NCI-H1436 (cell line): Measurements from ENCODE around the gene MBD2.

Experiments
- DNase-seq: peaks from one replicate; lab custom pipeline; 2025; lab: John Stamatoyannopoulos, UW

The MBD2 gene

DNA sequence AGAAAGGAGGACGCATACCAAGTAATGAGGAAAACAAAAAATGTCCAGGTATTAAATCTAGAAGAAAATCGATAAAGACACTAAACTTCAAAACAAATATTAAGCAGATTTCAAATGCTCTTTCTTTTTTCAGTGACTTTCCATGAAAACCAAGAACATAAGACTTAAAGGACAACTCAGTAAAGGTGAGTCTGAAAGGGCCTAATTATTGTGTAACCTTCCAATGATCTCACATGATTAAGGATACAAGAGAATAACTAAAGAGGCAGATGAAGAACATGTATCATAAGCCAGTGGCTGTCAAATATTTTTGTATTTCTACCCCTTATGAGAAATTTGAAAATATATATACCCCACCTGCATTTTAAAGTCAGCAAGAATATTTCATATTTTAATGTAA lies 30.7 kb downstream of the MBD2 start:
- no peak for DNase-seq

DNA sequence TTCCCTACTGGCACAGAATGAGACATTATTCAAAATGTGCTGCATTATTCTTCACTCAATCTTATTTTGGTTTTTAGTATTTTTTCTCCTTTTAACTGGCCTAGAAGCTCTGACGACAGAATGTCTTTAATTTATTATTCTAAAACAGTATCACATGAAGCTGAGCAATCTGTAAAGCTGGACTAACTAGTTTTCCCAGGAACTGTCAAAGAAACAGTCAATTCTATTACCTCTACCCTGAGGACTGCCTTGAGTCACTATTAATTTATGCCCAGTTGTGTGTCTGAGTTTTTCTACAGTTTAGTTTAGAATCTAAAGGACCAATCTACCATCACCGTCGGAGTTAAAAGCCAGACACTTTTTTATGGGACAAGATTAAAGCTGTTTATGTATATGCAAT lies 31.6 kb downstream of the MBD2 start:
- no peak for DNase-seq

DNA sequence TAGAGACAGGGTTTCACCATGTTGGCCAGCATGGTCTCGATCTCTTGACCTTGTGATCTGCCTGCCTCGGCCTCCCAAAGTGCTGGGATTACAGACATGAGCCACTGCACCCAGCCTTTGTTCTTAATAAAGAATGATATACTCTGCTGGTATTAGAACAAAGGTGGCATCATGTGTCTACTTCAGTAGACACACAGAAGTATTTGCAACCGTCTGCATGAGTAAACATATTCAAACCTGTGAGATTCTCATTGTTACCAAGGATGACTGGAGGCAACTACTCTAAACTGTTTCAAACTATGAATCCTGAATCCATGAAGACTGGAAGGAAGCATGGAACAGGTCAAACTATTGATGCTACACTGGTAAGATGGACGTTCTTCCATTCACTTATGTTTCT lies 32.1 kb downstream of the MBD2 start:
- DNase-seq: no peak

DNA sequence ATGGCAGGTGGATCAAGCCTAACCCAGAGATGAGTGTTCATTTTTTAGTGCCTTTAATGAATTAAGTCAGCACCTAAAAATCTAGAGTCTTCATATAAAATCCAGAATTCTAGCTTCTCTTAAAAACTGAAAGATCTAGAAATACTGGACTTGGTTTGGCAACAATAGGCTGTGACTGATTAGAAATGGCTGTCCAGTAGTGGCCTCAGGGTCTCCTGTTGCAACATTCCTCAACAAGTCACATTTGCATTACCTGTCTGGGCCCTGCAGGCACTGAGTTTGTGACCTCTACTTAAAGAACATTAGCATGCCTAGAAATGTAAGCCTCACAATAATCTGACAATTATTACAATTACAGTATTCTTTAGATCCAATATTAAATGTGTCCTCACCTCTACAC lies 33.1 kb downstream of the MBD2 start:
- no peak for DNase-seq

DNA sequence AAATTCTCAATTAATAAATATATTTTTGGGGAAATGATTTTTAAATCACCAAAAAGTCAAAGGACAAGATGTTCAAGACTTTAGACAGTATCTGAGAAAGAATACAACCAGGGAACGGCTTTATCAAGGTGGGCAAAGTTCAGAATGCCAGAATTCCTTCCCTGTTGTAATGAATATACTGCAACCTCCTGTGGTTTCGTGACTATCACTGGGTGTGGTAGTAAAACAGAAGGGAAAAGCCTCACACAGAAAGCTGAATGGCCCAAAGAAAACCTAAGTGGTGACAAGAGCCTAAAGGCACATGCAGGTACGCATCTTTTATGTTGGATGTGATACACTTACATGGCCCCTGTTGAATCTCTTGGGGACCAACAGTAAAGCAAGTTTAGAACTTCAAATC lies 37.1 kb downstream of the MBD2 start:
- DNase-seq: no peak

DNA sequence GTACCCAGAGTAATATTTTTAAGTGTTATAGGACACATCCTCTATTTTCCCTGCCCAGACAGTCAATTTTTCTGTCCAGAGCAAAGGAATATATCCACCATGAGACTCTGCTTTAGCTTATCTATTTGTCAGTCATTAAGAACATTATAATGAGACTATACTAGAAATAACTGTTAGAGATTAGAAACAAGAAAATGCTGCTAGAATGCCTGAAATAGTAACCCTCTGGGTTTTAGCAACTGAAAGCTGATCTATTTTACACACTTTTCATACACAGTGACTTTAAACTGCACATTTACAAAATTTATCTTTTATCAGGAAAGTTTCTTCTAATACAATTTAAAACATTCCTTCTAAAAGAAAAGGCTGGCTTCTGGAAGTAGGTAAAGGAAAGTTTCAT lies 39.6 kb downstream of the MBD2 start:
- DNase-seq: no peak

DNA sequence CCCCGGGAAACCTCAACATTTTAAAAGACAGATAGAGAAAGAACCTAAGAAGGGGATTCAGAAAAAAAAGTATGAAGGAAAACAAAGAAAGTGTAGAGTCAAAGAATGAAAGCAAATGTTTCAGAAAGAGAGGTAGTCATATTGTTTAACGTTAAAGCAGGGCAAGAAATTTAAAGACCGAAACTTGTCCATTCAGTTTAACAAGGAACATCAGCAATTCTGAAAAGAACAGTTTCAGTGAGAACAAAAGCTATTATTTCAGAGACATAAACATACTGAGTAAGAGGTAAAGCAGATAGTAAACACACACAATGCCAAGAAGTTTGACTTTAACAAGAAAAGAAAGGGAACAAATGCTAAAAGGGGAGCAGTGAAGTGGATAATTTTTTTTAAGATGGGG lies 41.1 kb downstream of the MBD2 start:
- no peak for DNase-seq

DNA sequence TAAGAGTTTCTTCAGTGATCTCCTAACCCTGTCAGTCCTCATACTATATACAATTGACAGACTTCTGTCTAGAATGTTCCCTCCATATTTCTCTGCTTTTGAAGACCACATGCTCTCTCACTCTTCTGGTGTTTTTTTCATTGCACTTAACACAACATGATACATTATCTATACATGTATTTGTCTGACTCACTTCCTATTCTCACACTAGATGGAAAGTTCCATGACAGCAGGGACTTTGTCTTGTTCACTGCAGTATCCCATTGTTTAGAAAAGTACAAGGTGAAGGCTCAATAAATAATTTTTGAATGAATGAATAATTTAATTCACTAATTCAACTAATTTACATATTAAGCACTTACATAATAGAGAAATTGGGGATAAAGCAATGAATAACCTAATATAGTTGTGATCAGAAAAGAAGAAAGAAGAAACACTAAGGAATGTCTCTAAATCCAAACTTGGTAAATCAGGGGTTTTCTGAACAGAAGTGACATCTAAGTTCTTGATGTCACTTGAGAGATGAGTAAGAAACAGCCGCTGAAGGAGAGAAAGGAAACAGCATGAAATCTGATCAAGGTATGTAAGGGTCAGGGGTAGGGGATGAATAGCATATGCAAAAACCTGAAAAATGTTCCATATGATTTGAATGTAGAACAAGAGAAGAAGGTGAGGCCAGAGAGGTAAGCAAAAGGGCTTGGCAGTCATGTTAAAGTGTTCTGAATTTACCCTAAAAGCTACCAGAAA lies 42.4 kb downstream of the MBD2 start:
- DNase-seq: no peak

DNA sequence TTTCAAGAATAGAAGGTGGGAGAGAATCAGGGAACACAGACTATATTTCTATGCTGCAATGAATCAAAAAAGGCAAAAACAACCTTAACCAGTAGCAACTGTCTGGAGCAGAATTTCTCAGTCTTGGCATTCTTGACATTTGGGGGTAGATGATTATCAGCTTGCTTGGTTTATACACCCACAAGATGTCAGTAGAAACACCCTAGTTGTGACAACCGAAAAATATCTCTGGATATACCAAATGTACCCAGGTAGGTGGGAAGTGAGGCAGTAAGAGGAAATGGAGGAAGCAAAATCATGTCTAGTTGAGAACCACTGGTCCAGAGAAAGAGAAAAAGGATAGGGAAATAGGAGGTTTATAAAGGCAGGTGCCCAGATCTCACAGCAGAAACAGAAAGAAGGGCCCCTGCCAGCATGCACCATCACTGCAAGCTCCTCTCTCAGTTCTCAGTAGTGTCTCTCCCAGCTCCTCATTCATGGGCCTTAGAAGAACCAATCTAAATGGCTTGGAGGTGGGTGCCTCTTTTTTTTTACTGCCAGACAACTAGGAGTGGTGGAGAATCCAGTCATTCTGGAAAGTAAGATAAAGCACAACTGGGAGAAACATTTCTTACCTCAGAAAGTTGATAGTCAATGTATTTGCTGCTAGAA lies 50.4 kb downstream of the MBD2 start:
- DNase-seq: no peak

DNA sequence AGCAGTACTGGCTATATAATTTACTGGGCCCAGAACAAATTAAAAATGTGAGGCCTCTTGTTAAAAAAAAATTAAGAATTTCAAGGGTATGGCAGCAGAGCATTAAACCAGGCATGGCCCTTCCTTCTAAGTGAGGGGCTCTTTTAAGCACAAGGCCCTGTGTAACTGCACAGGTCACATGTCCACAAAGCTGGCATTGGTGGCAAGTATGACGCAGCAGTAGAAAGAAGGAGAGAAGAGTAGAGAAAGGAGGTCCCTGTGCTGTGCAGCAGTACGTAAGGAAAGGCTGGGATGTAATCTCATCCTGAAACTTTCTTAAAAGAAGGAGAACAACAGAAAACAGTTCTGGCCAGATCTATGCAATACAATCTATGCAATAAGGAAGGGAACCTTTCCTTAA lies 51.2 kb downstream of the MBD2 start:
- DNase-seq: no peak

DNA sequence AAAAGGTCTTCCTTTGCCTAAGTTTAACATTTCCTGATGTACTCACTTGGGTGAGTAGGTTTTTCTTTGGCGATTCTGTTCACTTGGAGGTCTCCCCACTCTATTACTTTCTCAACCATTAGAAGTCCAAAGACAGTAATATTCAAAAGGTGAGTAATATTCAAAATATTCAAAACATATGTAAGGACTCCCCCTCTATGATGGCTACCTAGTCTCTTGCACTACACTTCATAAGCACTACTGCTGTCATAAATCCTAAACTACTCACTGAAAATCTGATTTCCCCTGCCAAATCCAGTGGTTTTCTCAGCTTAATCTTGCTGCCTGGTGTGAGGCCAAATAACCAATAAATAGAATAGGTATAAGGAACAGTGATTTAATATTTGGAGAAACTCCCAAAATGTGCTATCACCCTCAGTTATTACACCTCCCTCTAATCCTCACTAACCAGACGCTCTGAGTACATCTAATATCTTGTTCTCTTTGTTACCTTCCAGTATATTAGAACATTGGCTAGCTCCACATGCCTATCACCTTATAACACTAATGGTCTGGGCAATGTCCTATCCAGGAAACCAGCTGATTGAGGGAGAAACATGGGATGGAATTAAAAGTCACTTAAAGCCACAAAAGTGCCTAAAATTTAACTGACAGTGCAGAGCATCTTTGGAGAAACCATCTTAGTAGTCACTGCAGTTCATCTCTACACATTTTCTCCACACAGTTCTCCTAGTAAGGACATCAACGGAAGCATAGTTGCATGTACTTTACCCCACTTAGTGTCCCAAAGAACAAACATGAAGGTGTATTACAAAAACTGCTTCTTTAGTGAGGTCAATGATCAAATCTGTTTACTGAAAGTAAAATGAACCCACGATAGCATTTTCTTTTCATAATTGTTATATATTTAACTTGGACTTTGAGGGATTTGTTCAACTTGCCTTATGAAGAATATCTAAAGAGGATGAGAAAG lies 54.8 kb downstream of the MBD2 start:
- DNase-seq: no peak

DNA sequence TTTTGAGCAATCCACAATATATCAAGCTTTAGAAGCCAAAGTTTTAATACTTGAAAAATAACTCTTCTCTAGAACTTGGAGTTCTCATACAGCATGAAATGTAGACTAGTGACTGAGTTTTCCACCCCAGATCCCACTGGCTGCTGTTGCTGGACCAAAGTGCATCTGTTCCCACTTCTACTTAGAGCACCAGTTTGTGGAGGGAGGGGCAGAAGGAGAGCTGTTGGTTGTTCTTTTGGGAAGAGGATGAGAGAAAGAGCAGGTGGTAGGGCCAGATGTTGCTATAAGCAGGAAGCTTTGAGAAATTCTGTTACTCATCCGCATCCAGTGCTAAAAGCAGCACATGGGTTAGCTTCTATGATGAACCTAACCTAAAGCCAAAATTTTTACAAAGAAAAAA lies 59.0 kb downstream of the MBD2 start:
- no peak for DNase-seq

DNA sequence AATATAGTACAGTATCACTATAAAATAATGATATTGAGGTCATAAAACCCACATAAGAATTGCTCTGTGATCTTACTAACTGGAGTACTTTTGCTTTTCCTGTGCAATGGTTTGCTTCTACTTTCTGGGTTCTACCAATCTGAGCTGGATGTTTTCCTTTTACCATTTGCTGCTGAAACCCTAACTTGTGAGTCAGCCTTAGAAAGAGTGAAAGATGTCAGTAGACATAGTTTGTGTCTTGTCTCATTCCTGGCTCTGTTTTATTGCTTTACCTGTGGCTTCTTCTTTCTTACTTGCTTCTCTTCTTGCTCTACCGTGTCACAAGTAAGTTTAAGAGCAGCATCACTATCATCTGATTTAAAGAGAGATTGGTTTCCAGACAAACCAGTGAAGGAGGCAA lies 61.0 kb downstream of the MBD2 start:
- DNase-seq: no peak

DNA sequence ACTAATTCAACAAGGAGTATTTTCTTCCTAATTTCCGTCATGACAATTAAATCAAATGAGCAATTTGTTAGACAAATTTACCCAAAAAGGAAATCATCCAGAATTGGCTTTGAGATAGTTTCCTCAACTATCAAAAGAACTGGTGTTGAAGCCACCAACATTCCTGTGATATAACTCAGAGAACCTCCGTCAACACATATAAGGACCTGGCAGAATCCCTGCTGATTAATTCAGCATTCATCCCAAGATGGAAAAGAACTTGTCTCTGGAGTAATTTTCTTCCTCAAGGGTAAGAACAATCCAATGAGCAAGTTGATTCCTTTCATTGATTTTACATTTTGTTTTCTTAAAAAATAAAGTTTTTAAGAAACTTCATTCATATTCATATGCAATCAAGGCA lies 62.0 kb downstream of the MBD2 start:
- DNase-seq: no peak

DNA sequence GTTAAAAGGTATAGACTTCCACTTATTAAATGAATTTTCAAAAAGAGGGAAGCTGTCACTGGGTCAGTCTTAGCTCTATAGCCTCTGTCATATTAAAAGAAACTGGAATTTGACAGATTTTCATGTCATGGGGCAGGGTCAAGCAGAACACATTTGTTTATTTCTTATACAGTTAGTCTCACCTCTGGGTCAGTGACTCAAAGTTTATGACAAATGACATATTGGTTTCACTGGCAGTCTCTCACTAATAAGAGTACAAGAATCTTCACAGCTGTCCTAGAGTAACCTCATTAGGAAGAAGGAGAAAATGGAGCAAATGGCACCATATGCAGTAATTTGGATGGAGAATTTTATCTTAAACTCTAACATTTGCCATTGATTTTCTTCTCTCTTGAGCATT lies 63.2 kb downstream of the MBD2 start:
- DNase-seq: no peak

DNA sequence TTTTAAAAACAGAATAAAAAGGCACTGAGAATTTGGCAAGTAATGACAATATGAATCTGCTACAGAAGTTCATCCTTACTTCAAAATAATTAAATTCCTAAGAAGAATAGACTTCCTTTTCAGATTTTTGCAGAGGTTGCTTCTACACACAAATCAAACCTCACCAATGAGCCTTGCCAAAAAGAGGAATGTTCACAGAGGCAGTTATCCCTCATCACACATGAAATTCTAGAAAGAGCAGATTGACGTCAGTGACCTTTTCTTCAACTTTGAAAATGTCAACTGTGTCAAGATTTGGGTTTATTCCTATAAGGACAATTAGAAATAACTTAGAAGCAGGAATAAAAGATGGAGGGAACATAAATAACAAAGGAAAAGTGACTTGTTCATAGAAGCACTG lies 64.6 kb downstream of the MBD2 start:
- DNase-seq: no peak

DNA sequence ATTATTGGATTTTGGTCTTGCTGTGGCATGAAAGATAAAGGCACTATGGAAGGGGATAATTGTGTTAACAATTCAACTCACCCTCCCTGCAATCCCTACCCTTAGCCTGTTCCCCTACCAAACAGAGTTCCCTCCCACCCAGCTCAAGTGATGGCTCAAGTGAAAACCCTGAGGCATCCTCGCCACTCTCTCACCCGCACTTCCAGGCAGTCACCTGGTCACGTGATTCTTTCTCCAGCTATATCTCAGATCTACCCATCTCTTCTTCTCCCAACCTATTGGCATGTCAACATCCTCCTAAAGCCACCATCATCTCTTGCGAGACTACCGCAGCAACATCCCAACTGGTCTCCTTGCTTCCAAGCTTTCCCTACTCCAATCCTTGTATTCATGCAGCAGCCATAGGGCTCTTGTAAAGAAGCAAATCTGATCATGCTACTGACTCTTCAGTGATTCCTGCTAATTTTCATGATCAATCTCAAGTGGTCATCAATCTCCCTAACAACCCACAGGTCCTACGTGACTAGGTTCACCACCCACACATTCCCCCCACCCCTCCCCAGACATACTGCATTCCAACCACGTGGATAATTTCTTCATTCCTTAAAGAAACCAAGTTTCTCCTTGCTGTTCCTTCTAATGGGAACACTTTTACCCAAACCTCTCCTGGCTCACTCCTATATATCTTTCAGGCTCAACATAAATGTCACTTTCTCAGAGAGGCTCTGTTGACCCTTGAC lies 66.7 kb downstream of the MBD2 start:
- no peak for DNase-seq

DNA sequence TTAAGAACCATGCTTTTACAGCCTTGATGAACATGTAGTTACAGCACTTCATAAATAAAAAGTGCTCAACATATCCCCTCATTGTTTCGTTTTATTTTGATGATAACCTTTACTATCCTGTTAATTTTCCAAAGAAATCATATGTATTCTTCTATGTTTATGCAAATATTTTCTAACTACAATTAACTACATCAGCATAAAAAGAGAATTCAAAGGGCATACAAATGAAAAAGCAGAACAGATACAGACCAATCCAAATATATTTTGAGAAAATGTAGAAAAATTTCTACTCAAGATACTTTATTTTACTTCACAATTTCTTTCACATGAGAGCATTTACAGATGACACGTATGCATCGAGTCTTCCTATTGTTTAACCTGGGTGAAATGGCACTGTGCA lies 69.1 kb downstream of the MBD2 start:
- no peak for DNase-seq

DNA sequence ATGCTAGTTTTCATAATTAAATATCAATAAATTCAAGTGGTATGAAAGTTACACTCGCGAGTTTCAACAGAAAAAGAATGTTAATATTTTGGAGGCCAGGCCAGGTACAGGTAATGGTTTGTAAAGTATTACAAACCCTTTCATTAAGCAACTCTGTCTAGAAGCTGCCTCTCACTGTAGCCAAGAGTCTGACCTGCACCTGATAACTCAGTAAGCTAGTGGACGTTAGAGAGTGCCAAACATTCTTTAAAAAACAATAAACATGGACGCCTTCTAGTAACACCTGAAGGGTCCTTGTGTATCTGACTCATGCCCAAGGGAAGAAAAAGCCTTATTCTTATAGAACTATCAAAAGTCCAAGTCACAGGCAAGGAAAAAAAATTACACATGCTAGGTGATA lies 70.2 kb downstream of the MBD2 start:
- DNase-seq: no peak

DNA sequence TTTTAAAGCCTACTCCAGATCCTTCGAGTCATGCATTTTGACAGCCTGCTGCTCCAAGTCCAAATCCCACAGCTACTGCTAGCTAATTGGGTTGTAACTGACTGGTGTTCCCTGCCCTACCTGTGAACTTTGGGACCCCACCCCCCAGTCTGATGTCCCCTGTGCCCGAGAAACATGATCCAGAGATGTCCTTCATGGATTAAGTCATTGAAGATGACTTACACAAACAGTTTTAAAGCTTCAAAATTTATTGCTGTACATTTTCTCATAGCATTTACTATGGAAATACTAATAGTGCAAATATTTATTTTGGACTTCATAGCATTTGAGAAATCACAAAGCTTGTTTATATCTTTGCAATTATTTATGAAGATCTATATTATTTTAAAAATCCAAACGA lies 73.1 kb downstream of the MBD2 start:
- DNase-seq: no peak

DNA sequence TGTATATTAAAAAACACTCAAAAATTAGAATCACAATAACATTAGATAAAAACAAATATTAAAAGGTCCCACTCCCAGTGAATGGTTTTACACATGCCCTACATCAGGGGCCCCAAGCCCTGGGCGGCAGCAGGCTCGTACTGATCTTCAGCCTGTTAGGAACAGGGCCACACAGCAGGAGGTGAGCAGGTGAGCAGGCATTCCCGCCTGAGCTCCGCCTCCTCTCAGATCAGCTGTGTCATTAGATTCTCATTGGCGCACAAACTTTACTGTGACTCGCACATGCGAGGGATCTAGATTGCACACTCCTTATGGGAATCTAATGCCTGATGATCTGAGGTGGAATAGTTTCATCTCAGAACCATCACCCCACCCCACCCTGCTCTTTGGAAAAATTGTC lies 74.2 kb downstream of the MBD2 start:
- DNase-seq: no peak

DNA sequence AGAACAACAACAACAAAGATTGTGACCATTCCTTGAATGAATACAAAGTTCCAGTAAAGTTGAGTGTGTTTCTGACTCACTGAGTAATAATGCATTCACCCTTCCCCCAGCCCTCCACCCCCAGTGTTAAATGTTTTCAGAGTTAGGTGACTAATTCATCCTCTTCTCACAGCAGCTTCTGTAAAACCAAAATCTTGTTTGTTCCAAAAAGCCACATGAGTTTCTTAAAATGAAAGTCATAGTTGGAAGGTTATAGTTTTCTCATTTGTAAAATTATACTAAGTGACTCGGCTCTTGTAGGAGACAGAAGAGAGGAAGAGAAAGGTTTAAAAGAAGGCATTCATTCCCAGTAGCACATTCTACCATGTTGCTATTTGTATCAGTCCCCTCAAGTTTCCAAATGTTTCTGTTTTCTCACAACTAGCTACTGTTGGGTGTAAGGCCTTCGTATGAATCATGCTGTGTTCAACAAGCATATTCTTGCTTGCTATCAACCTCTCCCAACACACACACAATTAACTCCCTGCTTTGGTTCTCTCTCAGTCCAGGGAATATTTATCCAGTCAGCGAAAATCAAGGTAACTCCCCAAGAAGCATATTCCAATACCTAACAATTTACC lies 75.3 kb downstream of the MBD2 start:
- DNase-seq: no peak
